ENCODE data around the gene ACAP1.
"Not testable (repeated sequence)": the region's sequence is repeated elsewhere in the genome, so short reads cannot be mapped to it uniquely, and the experiment has no call there.

The ACAP1 gene

DNA sequence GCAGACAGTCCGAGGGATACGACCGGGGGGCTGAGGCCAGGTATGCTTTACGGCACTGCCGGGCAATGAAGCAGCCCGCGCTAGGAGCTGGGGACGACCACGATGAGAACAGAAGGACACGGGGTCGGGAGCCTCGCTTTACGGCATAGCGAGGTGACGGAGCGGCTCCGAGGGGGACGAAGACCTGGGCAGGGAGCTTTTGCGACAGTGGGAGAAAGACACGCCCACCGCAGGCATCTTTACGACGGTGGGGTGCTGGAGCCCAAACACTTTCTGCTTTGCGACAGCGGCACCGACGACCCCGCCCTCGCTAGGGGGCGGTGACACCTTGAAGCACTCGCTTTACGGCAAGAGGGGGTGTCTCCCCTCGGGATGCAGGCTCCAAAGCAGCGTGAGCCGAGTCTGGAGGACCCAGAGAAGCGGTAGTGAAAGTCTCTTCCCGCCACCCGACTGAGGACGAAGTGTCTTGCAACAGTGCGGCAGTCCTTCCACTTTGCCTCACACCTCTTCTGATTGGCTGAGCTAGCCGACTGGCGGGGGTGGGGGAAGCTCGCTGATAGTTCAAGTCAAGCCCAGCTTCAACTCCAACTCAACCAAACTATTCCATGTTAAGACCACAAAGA is 6.8 kb upstream of the ACAP1 start:
- DNase-seq, result peak; percentile 97 to 100

DNA sequence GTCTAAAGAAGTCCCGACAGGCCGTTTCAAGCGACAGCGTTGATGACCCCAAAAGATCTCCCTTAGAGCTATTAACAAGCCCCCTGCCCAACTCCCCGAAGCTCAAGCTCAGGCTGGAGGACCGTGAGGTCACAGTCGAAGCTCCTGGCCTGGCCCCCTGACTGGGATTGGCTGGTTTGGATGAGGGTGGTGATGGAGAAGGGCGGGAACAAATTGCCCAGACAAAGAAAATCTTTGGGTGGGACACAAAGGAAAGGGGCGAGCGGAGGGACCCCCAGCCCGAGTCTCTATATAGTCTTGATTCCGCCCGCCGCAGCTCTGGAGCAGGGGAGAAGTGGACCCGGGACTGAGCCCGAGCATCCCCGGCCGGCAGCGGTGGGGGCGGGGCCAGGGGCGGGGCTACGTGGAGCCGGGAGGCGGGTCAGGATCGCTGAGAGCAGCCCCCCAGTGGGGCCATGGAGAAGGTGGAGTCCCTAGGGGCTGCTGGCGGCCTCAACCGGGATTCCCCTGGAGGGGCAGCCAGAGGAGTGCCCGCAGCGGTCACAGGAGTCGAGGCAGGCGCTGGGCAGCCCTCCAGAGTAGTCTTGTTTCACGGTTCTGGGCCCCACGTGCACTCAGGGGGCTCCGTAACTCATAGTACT is 6.2 kb upstream of the ACAP1 start:
- peak; percentile 74 to 78 for DNase-seq

GRCh38 chr17:7330638-7331015 is 5.7 kb upstream of the ACAP1 start:
- no peak for DNase-seq

- DNase-seq, result no peak
These were observed 4.2 kb upstream of the ACAP1 start for GRCh38 chr17:7332111-7332510.

GRCh38 chr17:7332600-7333069 is 3.7 kb upstream of the ACAP1 start:
- not testable (repeated sequence) for DNase-seq

GRCh38 chr17:7334938-7335538 is 1.3 kb upstream of the ACAP1 start:
- DNase-seq, result no peak

GRCh38 chr17:7335765-7336164 is 564 bp upstream of the ACAP1 start:
- not testable (repeated sequence) for DNase-seq

- DNase-seq, result not testable (repeated sequence)
These were observed 1.3 kb downstream of the ACAP1 start for GRCh38 chr17:7337600-7337999.

GRCh38 chr17:7340179-7340578 is 3.9 kb downstream of the ACAP1 start:
- DNase-seq, result peak; percentile 42 to 48

- DNase-seq, result no peak
These were observed 5.5 kb downstream of the ACAP1 start for GRCh38 chr17:7341842-7342241.

GRCh38 chr17:7343250-7343649 is 6.9 kb downstream of the ACAP1 start:
- DNase-seq, result no peak

DNA sequence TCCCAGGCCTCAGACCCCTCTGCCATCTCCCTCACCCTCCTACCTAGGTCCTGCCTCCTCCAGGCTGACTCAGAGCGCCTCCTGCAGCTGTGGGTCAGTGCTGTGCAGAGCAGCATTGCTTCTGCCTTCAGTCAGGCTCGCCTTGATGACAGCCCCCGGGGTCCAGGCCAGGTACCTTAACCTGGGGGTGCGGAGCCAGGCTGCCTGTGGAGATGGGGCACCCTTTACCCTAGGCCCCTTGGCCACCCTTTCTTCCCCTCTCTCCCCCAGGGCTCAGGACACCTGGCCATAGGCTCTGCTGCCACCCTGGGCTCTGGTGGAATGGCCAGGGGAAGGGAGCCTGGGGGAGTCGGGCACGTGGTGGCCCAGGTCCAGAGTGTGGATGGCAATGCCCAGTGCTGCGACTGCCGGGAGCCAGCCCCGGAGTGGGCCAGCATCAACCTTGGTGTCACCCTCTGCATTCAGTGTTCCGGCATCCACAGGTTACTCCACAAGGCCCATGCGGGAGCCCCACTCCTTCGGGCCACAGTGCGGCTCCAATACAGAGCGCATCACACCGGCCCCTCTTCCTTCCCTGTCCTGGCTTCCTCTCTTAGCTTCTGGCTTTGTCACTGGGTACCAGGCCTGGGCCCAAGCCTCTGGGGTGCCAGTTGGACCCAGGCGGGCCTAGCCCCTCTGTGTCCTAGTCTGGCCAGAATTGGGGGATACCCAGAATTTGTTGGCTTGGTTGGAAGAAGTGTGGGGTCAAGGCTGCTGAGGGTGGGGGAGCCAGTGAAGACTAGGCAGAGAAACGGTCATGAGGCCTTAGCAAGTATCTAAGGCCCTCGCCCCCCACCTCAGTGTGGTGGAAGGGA is 10.7 kb downstream of the ACAP1 start:
- no peak for DNase-seq

DNA sequence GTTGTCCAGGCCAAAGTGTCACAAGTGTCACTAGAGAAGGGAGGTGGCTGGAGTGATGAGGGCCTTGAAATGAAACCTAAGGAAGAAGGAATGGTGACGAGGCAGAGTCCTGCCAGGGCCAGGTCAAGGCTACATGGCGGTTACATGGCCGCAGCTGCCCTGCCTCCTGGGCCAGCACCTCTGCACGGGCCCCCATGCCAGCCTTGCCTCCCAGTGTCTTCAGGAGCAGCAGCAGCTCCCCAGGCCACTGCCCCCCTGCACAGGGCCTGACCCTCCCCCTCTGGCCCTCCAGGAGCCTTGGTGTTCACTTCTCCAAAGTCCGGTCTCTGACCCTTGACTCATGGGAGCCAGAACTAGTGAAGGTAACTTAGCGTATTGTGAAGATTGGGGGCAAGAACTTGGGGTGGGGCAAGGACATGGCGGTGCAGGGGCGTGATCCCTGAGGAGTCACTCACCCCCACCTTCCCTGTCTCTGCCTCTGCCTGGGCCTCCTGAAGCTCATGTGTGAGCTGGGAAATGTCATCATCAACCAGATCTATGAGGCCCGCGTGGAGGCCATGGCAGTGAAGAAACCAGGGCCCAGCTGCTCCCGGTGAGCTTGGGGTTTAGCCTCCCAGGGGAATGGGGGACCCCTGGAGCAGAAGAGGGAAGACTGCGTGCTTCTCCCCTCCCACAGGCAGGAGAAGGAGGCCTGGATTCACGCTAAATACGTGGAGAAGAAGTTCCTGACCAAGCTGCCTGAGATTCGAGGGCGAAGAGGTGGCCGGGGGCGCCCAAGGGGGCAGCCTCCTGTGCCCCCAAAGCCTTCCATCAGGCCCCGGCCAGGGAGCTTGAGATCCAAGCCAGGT is 11.5 kb downstream of the ACAP1 start:
- DNase-seq, result no peak

GRCh38 chr17:7348478-7349242 is 12.3 kb downstream of the ACAP1 start:
- DNase-seq, result no peak

DNA sequence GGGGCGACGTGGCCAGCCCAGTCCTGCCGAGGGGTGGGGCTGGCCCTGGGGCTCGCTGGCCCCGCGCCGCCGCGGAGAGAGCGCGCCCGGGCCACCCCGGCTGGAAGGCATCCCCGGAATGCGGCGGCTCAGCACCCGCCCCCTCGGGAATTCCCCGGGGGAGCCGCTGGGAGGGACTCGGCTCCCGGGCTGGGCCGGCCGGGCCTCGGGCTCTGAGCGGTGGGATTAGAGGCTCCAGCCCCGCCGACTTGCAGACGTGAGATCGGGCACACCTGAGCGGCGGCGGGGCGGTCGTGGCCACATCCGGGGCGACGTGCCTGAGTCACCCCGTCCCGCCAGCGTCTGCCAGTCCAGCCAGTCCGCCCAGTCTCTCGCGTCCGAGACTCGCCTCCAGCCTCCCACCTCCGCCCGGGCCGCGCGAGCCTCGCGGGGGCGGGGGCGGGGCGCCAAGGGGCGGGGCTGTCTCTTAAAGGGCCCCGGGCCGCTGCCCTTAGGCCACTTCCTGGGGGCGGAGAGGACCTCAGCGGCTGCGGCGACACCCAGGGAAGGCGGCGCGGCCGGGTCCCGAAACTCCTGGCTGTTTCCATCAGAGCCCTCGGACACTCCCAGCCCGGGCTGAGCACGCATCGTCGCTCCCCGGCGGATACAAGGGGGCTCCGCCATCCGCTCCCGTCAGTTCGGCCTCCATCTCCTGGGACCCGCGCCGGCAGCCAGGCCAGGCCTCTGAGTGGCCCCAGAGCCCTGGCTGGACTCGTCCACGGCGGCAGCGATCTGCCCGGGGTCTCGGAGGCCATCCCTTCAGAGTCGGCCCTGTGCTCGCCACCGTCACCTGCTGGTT is 15.6 kb downstream of the ACAP1 start, which contains the start of gene KCTD11:
TSS of gene KCTD11 (plus strand) at position 498 of the 838 bp plus-strand sequence.
- peak; percentile 82 to 89 for DNase-seq

DNA sequence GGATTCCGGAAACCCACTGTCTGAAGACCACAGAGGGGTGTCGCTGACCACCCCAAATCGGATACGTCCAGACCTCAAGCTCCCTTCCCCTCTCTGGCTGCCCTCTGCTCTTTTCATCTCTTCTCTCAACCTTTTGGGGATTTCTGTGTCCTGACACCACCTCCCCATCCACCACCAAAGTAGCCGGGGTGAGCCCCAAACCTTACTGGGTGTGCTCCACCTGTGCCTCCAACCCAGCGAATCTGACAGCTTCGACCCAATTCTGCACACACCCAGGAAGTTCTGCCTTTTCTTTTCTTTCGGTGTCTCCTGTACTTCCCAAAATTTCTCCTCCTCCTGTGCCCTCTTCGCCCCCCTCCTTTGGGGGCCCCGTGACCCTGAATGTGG is 16.2 kb downstream of the ACAP1 start:
- peak in 1 of 2 donors; percentile 8 for DNase-seq

DNA sequence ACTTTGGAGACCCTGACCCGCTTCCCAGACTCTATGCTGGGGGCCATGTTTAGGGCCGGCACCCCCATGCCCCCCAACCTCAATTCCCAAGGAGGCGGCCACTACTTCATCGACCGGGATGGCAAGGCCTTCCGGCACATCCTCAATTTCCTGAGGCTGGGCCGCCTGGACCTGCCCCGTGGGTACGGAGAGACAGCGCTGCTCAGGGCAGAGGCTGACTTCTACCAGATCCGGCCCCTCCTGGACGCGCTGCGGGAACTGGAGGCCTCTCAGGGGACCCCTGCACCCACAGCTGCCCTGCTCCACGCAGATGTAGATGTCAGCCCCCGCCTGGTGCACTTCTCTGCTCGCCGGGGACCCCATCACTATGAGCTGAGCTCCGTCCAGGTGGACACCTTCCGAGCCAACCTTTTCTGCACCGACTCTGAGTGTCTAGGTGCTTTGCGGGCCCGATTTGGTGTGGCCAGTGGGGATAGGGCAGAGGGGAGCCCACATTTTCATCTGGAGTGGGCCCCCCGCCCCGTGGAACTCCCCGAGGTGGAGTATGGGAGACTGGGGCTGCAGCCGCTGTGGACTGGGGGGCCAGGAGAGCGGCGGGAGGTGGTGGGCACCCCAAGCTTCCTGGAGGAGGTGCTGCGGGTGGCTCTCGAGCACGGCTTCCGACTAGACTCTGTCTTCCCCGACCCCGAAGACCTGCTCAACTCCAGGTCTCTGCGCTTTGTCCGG is 16.7 kb downstream of the ACAP1 start:
- no peak for DNase-seq

- no peak for DNase-seq
These were observed 18.0 kb downstream of the ACAP1 start for GRCh38 chr17:7354262-7354843.

GRCh38 chr17:7355053-7355452 is 18.7 kb downstream of the ACAP1 start, which contains the start of gene TMEM95:
Gene TMEM95 (plus strand): TSS chr17:7355156. CDS start chr17:7355205, 49 bp downstream.
- no peak for DNase-seq
